KOPT-K1 (cell line): ENCODE measurements around the gene METTL22.

ENCODE experiments used
- H3K27ac ChIP-seq: fragments of 200-600 bp; sonication (generic); 2 replicates; pipeline ENCODE4 v1.5.1; 2016; ENCODE audit warnings: antibody characterized with exemption, mild to moderate bottlenecking, low read depth, low read length; ENCODE audit not compliant: poor library complexity, severe bottlenecking
- H3K36me3 ChIP-seq: fragments of 200-600 bp; sonication (generic); 2 replicates; pipeline ENCODE4 v1.5.1; 2017; ENCODE audit warnings: antibody characterized with exemption, mild to moderate bottlenecking, low read length, moderate library complexity; ENCODE audit not compliant: insufficient read depth
- H3K9me3 ChIP-seq: fragments of 200-600 bp; sonication (generic); 2 replicates; pipeline ENCODE4 v1.5.1; 2017; ENCODE audit warnings: antibody characterized with exemption, low read length, mild to moderate bottlenecking; ENCODE audit not compliant: insufficient read depth, poor library complexity, severe bottlenecking

The METTL22 gene

DNA sequence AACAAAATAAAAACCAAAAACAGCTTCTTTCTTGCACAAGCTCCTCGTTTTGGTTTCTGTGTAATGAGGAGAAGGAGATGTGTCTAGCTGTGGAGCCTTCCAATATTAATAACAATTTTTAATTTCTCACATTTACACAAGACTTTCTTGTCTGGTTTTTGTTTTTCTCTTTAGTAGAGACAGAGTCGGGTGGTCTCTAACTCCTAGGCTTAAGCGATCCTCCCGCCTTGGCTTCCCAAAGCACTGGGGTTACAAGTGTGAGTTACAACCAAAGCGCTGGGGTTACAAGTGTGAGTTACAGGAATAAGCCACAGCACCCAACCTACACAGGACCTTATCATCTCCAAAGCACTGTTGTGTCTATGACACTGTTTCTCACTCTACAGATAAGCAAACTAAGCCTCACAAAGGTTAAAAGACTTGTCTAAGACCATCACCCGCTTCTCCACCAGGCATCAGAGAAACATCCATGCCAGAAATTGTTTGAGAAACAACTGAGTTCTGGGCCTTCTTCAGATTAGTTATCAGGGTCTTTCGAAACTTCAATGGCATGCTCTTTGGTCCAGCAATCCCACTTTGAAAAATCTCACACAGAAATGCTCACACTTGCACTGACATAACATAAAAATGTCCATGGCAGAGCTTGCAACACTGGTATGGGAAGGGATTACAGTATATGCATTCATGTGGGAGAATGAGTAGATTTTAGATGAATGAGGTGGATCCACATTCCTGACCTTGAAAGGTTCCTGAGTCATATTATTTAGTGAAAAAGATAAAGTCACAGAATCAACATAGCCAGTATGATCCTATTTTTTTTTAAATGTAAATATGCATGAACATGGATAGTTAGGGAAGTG lies 56.8 kb downstream of the METTL22 start:
- Histone ChIP-seq H3K36me3 (no peaks in the 10 kb centered on the region), H3K9me3 (peaks cover 9% of the 10 kb centered on the region), H3K27ac (no peak overlapping the region)

DNA sequence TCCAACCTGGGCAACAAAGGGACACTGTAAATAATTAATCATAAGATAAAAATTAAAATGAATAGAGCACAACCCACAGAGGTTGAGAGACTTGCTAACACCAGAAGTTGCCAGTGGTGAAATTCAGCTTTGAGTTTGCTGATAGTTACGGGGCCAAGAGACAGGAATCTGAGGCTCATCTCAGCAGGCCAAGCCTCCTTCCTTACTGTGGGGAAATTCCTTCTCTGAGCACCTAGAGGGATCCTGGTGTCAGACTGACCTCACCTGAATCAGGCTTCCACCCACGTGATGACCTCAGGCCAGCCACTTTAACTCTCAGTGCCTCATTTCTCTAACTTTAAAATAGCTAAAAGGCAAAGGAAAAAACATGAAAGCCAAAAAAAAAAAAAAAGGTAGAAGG lies 57.7 kb downstream of the METTL22 start:
- Histone ChIP-seq H3K27ac (no peak overlapping the region), H3K9me3 (peaks cover 9% of the 10 kb centered on the region), H3K36me3 (no peaks in the 10 kb centered on the region)

DNA sequence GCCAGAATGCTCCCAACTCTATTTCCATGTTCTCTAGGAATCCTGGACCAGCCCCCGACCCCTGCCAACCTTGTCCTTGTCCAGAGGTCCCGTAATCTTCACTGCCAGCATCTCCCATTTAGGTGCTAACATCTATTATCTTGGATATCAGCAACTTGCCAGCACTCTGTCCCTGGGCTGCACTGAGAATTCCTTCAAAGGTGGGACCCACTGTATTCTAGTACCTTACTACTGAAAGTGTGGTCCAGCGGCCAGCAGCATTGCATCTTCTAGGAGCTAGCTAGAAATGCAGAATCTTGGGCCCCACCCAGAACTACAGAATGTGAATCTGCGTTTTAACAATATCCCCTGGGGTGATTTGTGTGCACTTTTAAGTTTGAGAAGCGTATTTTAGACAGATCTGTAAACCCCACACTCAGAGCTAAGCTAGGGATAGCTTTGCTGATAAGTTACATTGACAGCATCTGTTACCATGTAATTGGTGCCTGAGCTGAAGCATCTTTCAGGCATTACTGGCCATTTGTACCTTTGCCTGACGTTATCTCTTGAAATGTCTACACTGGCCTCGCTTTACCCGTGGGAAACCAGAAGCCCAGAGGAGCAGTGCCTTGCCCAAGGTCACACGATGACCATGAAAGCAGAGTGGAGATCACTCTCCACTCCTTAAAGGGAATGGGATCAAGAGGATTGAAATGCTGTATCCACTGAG lies 61.2 kb downstream of the METTL22 start:
- no peak overlapping the region for H3K27ac ChIP-seq
- no peaks in the 10 kb centered on the region for H3K36me3 ChIP-seq
- peaks cover 9% of the 10 kb centered on the region for H3K9me3 ChIP-seq

DNA sequence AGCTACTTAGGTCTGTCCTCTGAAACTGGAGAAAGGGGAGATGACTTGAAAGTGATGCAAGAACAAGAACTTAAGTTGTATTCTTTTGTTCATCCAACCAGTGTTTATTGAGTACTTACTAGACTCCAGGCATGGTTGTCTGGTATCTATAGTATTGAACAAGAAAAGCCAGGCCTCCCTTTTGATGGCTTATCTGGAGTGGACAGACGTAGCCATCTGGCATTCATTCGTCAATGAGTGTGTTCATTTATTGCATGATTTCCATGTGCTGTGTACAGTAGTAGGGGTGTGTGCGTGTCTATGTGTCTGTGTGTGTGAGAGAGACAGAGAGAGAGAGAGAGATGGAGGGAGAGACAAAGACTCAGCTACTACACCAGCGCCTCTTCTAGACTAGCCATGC lies 62.1 kb downstream of the METTL22 start:
- Histone ChIP-seq H3K27ac (no peak overlapping the region), H3K9me3 (peaks cover 13% of the 10 kb centered on the region), H3K36me3 (no peaks in the 10 kb centered on the region)

DNA sequence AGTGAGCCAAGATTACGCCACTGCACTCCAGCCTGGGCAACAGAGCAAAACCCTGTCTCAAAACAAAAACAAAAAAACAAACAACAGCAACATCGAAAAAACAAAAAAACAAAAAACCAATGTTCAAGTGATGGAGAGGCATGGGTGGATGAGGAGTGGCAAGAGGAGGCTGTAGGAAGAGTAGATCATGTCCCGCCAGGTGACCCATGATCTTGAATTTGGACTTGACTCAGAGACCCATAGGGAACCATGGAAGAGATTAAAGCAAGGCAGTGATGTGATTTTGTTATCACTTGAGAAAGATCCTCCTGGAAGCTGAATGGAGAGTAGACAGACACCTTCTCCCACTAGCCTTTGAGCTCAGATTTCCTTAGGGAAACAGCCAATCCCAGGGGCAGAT lies 64.1 kb downstream of the METTL22 start:
- Histone ChIP-seq H3K9me3 (peaks cover 23% of the 10 kb centered on the region), H3K27ac (no peak overlapping the region), H3K36me3 (no peaks in the 10 kb centered on the region)

DNA sequence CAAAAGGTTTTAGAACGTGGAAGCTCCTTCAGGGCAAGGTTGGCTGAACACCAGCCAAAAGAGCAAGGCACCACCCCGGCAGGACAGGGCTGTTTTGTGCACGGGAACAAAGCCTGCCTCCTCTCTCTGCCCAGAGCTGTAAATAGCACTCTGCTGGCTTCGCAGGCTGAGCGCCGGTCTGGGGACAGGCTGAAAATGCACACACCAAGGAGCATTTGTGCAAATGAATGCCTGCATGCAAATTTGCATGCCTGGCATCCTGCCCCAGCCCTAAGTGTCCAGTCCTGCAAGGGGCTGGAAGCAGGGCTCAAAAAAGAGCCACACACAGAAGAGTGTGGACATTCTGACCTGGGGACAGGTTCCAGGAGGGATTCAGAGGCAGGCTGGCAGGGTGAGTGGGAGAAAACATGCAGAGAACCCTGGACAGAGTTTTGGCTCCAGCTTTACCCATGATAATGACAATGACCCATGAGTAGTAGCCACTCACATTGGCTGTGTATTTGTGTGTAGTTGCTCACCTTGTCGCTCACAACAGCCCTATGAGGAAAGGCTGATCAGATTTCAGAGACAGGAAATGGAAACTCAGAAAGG lies 64.6 kb downstream of the METTL22 start:
- peaks cover 28% of the 10 kb centered on the region for H3K9me3 ChIP-seq
- H3K36me3 ChIP-seq = no peaks in the 10 kb centered on the region
- H3K27ac ChIP-seq = no peak overlapping the region

DNA sequence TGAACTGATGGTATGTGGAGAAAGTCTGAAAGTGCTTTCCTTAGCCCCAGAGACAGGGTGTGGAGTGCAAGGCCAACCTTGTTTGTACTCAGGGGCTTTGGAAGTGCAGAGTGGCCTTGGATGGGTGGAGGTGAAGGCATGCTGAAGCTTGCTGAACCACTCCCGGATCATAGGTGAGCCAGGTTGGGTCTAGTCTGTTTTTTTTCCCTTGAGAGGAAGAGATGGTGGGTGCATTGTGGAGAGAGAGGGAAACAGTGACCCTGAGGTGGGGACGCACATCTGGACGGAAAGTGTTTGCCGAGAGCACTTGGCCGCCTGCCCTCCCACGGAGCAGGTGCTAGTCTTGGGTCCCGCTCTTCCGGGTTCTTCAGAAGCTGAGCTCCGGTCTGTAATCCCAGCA lies 65.4 kb downstream of the METTL22 start:
- no peak overlapping the region for H3K27ac ChIP-seq
- no peaks in the 10 kb centered on the region for H3K36me3 ChIP-seq
- H3K9me3 ChIP-seq = peaks cover 28% of the 10 kb centered on the region

DNA sequence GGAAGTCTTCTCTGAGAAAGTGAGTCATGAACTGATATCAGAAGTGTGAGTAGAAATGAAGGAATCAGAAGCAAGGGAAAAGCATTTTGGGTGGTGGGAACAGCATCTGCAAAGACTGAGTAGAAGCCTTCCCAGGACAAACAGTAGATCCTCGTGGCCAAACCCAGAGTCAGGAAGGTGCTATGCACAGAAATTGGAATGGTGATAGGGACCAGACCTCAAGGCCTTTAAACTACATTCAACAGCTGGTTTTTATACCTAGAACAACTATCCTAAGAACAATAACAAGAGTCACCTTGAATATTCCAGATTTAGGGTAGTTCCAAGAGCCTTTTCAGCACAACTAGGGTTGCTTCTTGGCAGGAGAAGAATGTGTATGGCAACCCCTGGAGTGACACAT lies 68.2 kb downstream of the METTL22 start:
- no peaks in the 10 kb centered on the region for H3K36me3 ChIP-seq
- no peak overlapping the region for H3K27ac ChIP-seq
- peaks cover 28% of the 10 kb centered on the region for H3K9me3 ChIP-seq

DNA sequence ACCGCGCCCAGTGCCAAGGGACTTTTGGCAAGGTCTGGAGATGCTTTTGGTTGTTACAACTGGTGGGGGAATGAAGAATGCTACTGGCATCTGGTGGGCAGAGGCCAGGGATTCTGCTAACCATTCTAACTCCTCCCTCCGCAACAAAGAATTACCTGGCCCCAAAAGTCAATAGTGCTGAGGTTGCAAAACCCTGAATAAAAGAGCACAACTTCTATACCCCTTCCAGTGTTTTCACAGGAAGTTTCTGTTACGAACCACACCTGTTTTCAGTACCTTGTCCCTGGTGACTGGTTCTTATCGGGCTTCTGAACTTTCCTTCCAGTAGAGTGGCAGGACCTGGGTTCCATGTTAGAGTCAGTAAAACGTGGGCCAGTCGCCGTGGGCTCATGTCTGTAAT lies 70.2 kb downstream of the METTL22 start:
- Histone ChIP-seq H3K9me3 (peaks cover 28% of the 10 kb centered on the region), H3K36me3 (no peaks in the 10 kb centered on the region), H3K27ac (no peak overlapping the region)

DNA sequence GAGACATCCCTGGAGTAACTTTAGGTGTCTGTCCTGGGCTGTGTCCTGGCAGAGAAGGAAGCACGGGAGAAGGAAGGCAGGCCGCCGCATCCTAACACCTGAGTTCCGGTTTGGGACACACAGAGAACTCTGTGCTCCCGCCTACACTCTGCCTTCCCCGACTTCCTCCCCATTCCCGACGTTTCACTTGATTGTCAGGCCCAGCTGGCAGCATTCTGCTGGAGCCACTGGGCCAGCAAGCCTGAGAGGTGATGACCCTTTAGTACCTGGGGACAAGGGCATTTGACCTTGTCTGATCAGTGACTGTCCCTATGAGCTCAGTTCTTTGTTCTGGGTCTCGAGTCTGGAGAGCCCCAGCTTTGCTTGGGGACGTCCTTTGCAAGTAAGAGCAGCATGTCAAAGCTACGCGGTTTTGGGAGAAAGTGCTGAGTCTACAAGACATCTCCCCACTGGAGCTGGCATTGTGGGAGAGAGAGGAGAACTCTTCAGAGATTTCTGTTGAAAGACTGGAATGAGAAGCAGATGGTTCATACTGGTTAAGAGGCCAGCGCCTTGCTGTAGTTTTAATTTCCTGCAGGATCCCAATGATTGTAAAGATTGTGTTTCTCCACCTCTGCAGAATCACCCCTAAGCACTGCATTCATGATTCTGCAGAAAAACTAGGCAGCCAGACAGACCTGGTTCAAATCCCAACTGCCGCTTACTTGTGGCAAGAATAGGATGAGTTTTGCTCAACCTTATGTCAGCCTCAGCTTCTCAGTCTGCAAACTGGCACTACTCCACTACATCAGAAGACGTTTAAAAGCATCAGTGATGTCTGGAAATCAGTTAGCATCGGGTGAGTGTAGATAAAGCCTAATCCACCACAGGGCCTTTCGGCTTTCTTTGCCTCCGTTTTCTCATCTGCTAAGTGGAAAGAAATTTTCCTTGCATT lies 73.6 kb downstream of the METTL22 start:
- no peak overlapping the region for H3K27ac ChIP-seq
- H3K36me3 ChIP-seq = no peaks in the 10 kb centered on the region
- H3K9me3 ChIP-seq = peaks cover 11% of the 10 kb centered on the region

DNA sequence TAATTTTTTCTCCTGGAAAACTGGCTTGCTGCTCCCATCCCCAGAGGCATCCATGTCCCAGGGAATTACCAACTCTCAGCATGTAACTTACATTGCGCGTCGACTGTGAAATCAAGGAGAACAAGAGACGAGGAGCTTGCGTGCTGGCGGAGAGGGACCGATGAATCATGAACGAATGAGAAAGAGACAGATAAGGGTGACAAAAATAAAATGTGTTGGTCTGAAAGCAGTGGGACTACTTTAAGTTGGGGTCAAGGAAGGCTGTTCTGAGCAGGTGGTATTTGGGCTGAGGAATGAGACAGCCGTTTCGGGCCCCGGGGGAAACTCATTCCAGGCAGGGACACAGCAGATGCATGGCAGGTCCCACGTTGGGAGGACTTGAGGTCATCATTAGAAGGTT lies 75.4 kb downstream of the METTL22 start:
- no peaks in the 10 kb centered on the region for H3K36me3 ChIP-seq
- H3K9me3 ChIP-seq = no peaks in the 10 kb centered on the region

DNA sequence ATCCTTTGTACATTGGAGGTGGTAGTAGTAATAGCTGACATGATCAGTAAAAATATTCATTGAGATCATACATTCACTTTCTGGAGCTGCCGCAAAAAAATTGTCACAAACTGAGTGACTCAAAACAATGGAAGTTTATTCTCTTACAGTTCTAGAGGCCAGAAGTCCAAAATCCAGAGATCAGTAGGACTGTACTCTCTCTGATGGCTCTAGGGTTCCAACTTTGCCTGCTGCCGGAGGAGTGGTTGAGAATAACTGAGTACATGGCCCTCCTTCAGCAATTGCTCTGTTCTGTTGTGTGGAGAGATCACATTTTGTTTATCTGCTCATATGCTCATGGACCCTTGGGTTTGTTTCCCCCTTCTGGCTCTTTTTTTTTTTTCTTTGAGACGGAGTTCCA lies 76.5 kb downstream of the METTL22 start:
- H3K9me3 ChIP-seq = no peaks in the 10 kb centered on the region
- no peaks in the 10 kb centered on the region for H3K36me3 ChIP-seq
- no peak overlapping the region for H3K27ac ChIP-seq

More for the DNA sequence above, 75.4 kb downstream of the METTL22 start:
- no peak overlapping the region for H3K27ac ChIP-seq
